ENCODE results near the gene GARS1. TPM values are rescaled to one million over a fixed set of nuclear protein-coding genes. Genes with fewer than 3 reads are reported as not detected.

GARS1 gene
- total and polyA plus RNA-seq, 4 donors = 43.3 to 73.6 (median 67.8) TPM

DNA sequence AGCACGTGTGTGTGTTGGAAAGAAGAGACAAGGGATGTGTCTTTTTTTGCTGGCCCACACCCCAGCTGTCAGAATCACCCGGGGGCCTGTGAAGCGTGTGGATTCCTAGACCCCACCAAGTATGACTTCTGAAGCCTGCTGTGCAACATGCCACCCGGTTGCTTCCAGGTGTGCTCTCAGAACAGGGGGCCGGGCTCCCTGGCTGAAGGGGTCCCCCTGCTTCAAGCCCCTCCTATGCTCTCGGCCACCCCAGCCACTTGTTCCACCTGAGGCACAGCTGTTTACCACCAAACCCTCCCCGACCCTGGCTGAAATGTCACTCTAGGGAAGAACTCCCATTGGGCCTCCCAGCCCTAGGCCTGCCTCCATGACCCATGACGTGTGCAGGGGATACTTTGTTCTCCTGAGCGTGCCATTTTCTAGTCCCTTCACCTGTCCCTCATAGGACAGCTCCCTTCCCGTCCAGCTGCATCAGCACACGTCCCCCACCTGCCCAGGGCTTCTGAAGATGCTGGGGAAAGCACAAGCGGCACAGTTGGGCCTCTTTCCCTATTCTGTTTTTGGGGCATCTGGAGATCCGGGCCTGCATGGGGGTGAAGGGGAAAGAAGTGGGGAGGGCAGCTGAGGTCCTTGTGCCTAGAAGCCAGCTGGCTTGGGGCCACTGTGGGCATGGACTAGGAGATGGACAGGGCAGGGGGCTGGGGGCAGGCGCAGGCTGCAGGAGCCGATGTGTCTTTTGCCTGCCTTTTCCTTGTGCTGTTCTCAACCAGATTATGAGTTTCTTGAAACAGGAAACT, 54.3 kb downstream of the GARS1 start:
- Histone ChIP-seq H3K4me3 (ENCODE audit: low read depth in 1 of 3, low read length in 3 of 3) (no peak overlapping the region), H3K9ac (ENCODE audit: low read depth in 1 of 2, low read length in 2 of 2) (no peak overlapping the region), H3K36me3 (ENCODE audit: control insufficient read depth in 4 of 4, insufficient read depth in 3 of 4, low read depth in 1 of 4, low read length in 3 of 4) (peaks cover 0 to 4% (median 0%) of the 10 kb centered on the region in 4 donors), H3K27ac (ENCODE audit: low read depth in 1 of 2, low read length in 2 of 2) (no peak overlapping the region), H3K27me3 (ENCODE audit: control insufficient read depth in 4 of 4, insufficient read depth in 4 of 4, low read length in 3 of 4) (no peaks in the 10 kb centered on the region), H3K9me3 (ENCODE audit: control insufficient read depth in 4 of 4, low read length in 3 of 4) (no peaks in the 10 kb centered on the region), H3K4me1 (ENCODE audit: control insufficient read depth in 4 of 4, insufficient read depth in 4 of 4, low read length in 3 of 4) (no peaks in the 10 kb centered on the region)
- whole genome bisulfite sequencing = 94% methylated on average over 15 of the region's 15 CpGs
- TF ChIP-seq CTCF (IDR thresholded peaks at IDR 0.05; ENCODE audit: low read depth, low read length, missing input control) (no peak), GABPA (IDR thresholded peaks at IDR 0.05 in 1 of 2, conservative IDR thresholded peaks at IDR 0.05 in 1 of 2) (no peak), HNF4G (IDR thresholded peaks at IDR 0.05) (no peak), FOXA2 (IDR thresholded peaks at IDR 0.05) (no peak), NR2F2 (IDR thresholded peaks at IDR 0.05) (no peak), YY1 (IDR thresholded peaks at IDR 0.05) (no peak), RAD21 (IDR thresholded peaks at IDR 0.05) (no peak), FOXA1 (IDR thresholded peaks at IDR 0.05) (no peak), MAX (IDR thresholded peaks at IDR 0.05) (no peak), EGR1 (IDR thresholded peaks at IDR 0.05; ENCODE audit: low read depth in 2 of 2) (no peak), TAF1 (conservative IDR thresholded peaks at IDR 0.05) (no peak), JUND (IDR thresholded peaks at IDR 0.05) (no peak), ZBTB33 (IDR thresholded peaks at IDR 0.05) (no peak)
- TF ChIP-seq, protein P1, sequence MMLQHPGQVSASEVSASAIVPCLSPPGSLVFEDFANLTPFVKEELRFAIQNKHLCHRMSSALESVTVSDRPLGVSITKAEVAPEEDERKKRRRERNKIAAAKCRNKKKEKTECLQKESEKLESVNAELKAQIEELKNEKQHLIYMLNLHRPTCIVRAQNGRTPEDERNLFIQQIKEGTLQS (IDR thresholded peaks at IDR 0.05) = no peak
- TF ChIP-seq, protein P2, sequence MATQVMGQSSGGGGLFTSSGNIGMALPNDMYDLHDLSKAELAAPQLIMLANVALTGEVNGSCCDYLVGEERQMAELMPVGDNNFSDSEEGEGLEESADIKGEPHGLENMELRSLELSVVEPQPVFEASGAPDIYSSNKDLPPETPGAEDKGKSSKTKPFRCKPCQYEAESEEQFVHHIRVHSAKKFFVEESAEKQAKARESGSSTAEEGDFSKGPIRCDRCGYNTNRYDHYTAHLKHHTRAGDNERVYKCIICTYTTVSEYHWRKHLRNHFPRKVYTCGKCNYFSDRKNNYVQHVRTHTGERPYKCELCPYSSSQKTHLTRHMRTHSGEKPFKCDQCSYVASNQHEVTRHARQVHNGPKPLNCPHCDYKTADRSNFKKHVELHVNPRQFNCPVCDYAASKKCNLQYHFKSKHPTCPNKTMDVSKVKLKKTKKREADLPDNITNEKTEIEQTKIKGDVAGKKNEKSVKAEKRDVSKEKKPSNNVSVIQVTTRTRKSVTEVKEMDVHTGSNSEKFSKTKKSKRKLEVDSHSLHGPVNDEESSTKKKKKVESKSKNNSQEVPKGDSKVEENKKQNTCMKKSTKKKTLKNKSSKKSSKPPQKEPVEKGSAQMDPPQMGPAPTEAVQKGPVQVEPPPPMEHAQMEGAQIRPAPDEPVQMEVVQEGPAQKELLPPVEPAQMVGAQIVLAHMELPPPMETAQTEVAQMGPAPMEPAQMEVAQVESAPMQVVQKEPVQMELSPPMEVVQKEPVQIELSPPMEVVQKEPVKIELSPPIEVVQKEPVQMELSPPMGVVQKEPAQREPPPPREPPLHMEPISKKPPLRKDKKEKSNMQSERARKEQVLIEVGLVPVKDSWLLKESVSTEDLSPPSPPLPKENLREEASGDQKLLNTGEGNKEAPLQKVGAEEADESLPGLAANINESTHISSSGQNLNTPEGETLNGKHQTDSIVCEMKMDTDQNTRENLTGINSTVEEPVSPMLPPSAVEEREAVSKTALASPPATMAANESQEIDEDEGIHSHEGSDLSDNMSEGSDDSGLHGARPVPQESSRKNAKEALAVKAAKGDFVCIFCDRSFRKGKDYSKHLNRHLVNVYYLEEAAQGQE (IDR thresholded peaks at IDR 0.05) = no peak
- peak; percentile 27 for DNase-seq (ENCODE audit: low spot score)
